Muscle of leg (tissue), 11 donors: ENCODE results near the gene METRNL. TPM values are rescaled to one million over a fixed set of nuclear protein-coding genes. Genes with fewer than 3 reads are reported as not detected.
"Not testable (repeated sequence)": the region's sequence is repeated elsewhere in the genome, so short reads cannot be mapped to it uniquely, and the experiment has no call there.

Source experiments
- DNase-seq: peaks from one replicate; pipeline ENCODE4 v3.0.0; 2013
- H3K27ac ChIP-seq: one replicate; pipeline ENCODE4 v1.5.1; 2013; ENCODE audit warnings: mild to moderate bottlenecking, low read length, control low read depth
- H3K27me3 ChIP-seq: one replicate; pipeline ENCODE4 v1.6.1; 2013; ENCODE audit warnings: low read length; ENCODE audit not compliant: control insufficient read depth, insufficient read depth
- H3K36me3 ChIP-seq: one replicate; pipeline ENCODE4 v1.6.1; 2013; ENCODE audit warnings: low read length; ENCODE audit not compliant: control insufficient read depth, insufficient read depth
- H3K4me1 ChIP-seq: one replicate; pipeline ENCODE4 v1.6.1; 2013; ENCODE audit warnings: low read length; ENCODE audit not compliant: control insufficient read depth, insufficient read depth
- H3K4me3 ChIP-seq: one replicate; pipeline ENCODE4 v1.5.1; 2013; ENCODE audit warnings: low read length, control low read depth
- H3K9me3 ChIP-seq: replicated peaks from 2 replicates; pipeline ENCODE4 v1.6.1; 2013; ENCODE audit warnings: low read depth, low read length; ENCODE audit not compliant: control insufficient read depth
- WGBS: methylation state at CpG from one replicate; pipeline ENCODE4 v1.1.5; 2013; ENCODE audit warnings: missing lambda C conversion rate; ENCODE audit not compliant: insufficient coverage; 5-methylcytosine and 5-hydroxymethylcytosine counted together
- polyA plus RNA-seq, 8 donors: library from polyadenylated mRNA; unstranded; fragments of 120-200 nt; gene quantifications; one replicate each; pipeline versions ENCODE4 v1.2.1 to v1.2.3, GENCODE V29; 2013; ENCODE audit warnings: inconsistent platforms in 1 of 8, low replicate concordance in 1 of 8; ENCODE audit not compliant: insufficient read length in 8 of 8, insufficient read depth in 1 of 8
- total RNA-seq: library from RNA; stranded (reverse); fragments of 120-200 nt; gene quantifications from one replicate; pipeline ENCODE4 v1.2.4, GENCODE V29; 2013

Gene METRNL
- total and polyA plus RNA-seq, 9 donors = 21.5 to 37.8 (median 30.2) TPM

DNA sequence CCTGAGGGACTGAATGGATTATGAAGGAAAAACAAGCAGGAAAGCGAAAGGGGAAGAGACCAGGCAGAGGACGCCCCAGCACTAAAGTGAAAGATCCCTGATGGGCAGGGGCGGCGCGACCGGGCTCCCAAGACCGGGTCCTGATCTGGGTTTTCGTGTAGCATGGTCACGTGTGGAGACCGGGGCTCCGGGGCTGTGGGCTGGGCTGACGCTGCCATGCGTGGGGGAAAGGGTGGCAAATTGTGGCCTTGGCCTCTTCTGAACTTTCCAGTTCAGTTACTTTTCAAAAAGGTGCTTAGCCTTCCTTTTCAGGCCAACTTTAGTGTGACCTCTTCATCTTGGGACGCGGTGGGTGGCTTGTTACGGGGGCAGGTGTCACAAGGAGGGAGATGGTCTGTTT, 57.5 kb downstream of the METRNL start:
- WGBS = 80% methylated on average over 7 of the region's 16 CpGs
- peaks cover 2% of the 10 kb centered on the region for H3K9me3 ChIP-seq

DNA sequence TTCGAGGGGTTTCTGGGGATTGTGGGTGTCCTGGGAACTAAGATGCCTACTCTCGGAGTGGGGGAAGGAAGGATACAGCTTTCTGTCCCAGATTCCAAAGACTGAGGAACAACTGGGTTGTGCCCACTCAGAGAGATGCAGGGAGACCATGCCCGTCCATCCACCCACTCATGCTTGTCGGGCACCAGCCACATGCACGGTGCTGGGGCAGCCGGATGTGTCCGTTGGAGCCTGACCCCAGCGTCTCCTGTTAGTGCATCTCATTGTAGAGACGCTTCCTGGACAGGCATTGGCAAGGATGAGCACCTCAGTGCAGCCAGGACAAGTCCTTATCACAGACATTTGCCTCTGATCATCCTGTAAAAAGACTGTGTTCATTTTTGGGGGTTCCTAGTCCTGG, 58.1 kb downstream of the METRNL start:
- peaks cover 5% of the 10 kb centered on the region for H3K9me3 ChIP-seq
- peaks cover 10% of the 10 kb centered on the region for H3K27me3 ChIP-seq
- H3K4me3 ChIP-seq = no peak overlapping the region
- H3K36me3 ChIP-seq = no peaks in the 10 kb centered on the region
- no peaks in the 10 kb centered on the region for H3K4me1 ChIP-seq
- WGBS = 87% methylated on average over 5 of the region's 9 CpGs
- DNase-seq = no peak
- H3K27ac ChIP-seq = no peak overlapping the region

More for the DNA sequence above, 57.5 kb downstream of the METRNL start:
- Histone ChIP-seq H3K36me3 (no peaks in the 10 kb centered on the region), H3K4me3 (no peak overlapping the region), H3K27ac (no peak overlapping the region), H3K27me3 (peaks cover 10% of the 10 kb centered on the region), H3K4me1 (no peaks in the 10 kb centered on the region)
- no peak for DNase-seq

- no peak for DNase-seq
- peaks cover 2% of the 10 kb centered on the region for H3K4me1 ChIP-seq
- no peak overlapping the region for H3K4me3 ChIP-seq
- peaks cover 5% of the 10 kb centered on the region for H3K9me3 ChIP-seq
- H3K36me3 ChIP-seq = no peaks in the 10 kb centered on the region
- 20% methylated on average over 1 of the region's 3 CpGs for WGBS
- H3K27me3 ChIP-seq = peaks cover 7% of the 10 kb centered on the region
- no peak overlapping the region for H3K27ac ChIP-seq
Measured at GRCh38 chr17:83138820-83139219, 59.4 kb downstream of the METRNL start.

GRCh38 chr17:83139541-83140248, 60.3 kb downstream of the METRNL start:
- not testable (repeated sequence) for H3K4me3 ChIP-seq, H3K4me1 ChIP-seq, DNase-seq, H3K27ac ChIP-seq, H3K27me3 ChIP-seq, H3K36me3 ChIP-seq, H3K9me3 ChIP-seq
- WGBS = 89% methylated on average over 18 of the region's 31 CpGs

- not testable (repeated sequence) for H3K9me3 ChIP-seq, H3K27me3 ChIP-seq, H3K36me3 ChIP-seq, DNase-seq, H3K4me3 ChIP-seq, H3K27ac ChIP-seq
- peaks cover 15% of the 10 kb centered on the region for H3K4me1 ChIP-seq
- 96% methylated on average over 8 of the region's 13 CpGs for WGBS
Measured at GRCh38 chr17:83140249-83140566, 60.8 kb downstream of the METRNL start.

DNA sequence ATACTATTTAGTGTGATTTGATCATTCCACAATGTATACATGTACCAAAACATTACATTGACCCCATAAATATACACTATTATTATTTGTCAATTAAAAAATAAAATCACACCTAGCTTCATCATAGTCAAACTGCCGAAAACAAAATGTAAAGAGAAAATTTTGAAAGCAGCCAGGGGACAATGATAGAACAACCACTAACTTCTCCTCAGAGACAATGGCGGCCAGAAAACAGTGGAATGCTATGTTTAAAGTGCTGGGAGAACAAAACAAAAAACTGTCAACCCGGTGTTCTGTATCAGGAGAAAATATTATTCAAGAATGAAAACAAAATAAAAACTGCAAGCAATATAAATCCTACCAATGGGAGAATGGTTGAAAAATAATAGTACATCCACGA, 63.2 kb downstream of the METRNL start:
- Histone ChIP-seq H3K27ac (no peak overlapping the region), H3K36me3 (no peaks in the 10 kb centered on the region), H3K4me1 (peaks cover 19% of the 10 kb centered on the region), H3K9me3 (peaks cover 5% of the 10 kb centered on the region), H3K4me3 (no peak overlapping the region), H3K27me3 (peaks cover 3% of the 10 kb centered on the region)
- no CpG with 5 or more reads among the region's 4 CpGs for WGBS
- DNase-seq = no peak

DNA sequence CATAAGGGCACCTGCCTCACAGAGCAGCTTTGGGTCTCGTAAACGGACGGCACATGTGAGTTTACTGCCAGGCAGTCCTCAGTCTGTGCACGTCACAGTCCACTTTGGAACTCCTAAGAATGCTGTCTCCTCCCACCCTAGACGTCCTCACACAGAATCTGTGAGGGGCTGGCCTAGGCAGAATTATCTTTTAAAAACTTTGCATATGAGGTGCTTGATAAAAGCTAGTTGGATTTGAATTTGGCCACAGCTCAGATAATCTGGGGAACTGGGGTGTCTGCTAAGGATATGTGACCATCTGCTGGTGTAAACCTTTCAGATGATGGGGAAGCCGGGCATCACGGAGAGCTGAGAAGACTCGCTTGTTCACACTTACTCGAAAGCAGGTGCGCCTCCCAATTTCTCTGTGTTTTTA, 64.4 kb downstream of the METRNL start:
- no peaks in the 10 kb centered on the region for H3K36me3 ChIP-seq
- H3K9me3 ChIP-seq = peaks cover 5% of the 10 kb centered on the region
- 75% methylated on average over 9 of the region's 10 CpGs for WGBS
- H3K4me3 ChIP-seq = no peak overlapping the region
- no peaks in the 10 kb centered on the region for H3K27me3 ChIP-seq
- H3K4me1 ChIP-seq = peaks cover 19% of the 10 kb centered on the region
- no peak for DNase-seq
- no peak overlapping the region for H3K27ac ChIP-seq

Other genes with a start within 250 kb of the METRNL start
- 0.04 TPM for gene ZNF750, start 239.6 kb upstream of the METRNL start, total RNA-seq
- gene ZNF750, start 239.6 kb upstream of the METRNL start, polyA plus RNA-seq = 1 to 10 TPM in 1 of 8 donors, under 1 TPM in 7; 0.11 to 4.8 (median 0.40) TPM